Endothelial cell of umbilical vein (primary cell): Measurements from ENCODE around the gene ART3. TPM values are rescaled to one million over a fixed set of nuclear protein-coding genes. Genes with fewer than 3 reads are reported as not detected.

Experiments
- BruUV-seq: library from RNA; stranded (reverse); fragments of 400-500 nt; replicated peaks from 2 replicates; lab custom pipeline; 2021; lab: Mats Ljungman, UMichigan
- CTCF ChIA-PET: fragments of 300-600, 350-600 bp; sonication (Branson Sonifier 250); formaldehyde crosslinking; loops from one replicate; lab custom pipeline; 2021; ENCODE audit warnings: antibody characterized with exemption, inconsistent platforms; lab: Charles Lee
- POLR2A ChIA-PET: fragments of 300-600, 350-600 bp; sonication (Branson Sonifier 250); formaldehyde crosslinking; loops from one replicate; lab custom pipeline; 2021; ENCODE audit warnings: antibody characterized with exemption, inconsistent platforms; lab: Charles Lee
- DNase-seq: peaks from one replicate; pipeline ENCODE4 v3.0.0-alpha.2; 2011; ENCODE audit warnings: low read depth, low spot score
- FAIRE-seq: peaks from 2 replicates; lab custom pipeline; 2011; peaks lifted over from hg19 to GRCh38; lab: Jason Lieb, UNC
- H2AFZ ChIP-seq: 2 replicates; pipeline ENCODE4 v1.6.0; 2012; ENCODE audit warnings: low read depth, low read length, control low read depth, inconsistent platforms
- H3K27ac ChIP-seq: 2 replicates; pipeline ENCODE4 v1.5.1; 2011; ENCODE audit warnings: low read depth, mild to moderate bottlenecking, control low read depth, low read length, moderate library complexity; ENCODE audit not compliant: insufficient read depth
- H3K27me3 ChIP-seq, 2 experiments: 2 replicates each; pipeline versions ENCODE4 v1.6.0 to v1.6.1; 2011; ENCODE audit warnings: low read length in 2 of 2, mixed read lengths in 1 of 2; ENCODE audit not compliant: control insufficient read depth in 2 of 2, insufficient read depth in 2 of 2
- H3K36me3 ChIP-seq, 2 experiments: 2 replicates in 1 of 2; 3 replicates in 1 of 2; pipeline ENCODE4 v1.5.1; 2011; ENCODE audit warnings: low read length in 2 of 2, mild to moderate bottlenecking in 1 of 2, moderate library complexity in 1 of 2; ENCODE audit not compliant: control insufficient read depth in 2 of 2, insufficient read depth in 2 of 2; ENCODE audit errors: extremely low read depth in 1 of 2
- H3K4me1 ChIP-seq: 3 replicates; pipeline ENCODE4 v1.5.1; 2011; ENCODE audit warnings: mild to moderate bottlenecking, low read length; ENCODE audit not compliant: control insufficient read depth, insufficient read depth; ENCODE audit errors: extremely low read depth
- H3K4me2 ChIP-seq: 2 replicates; pipeline ENCODE4 v1.6.1; 2011; ENCODE audit warnings: low read length, control low read depth, mixed read lengths; ENCODE audit not compliant: insufficient read depth
- H3K4me3 ChIP-seq, 3 experiments: fragments of 200-600 bp in 1 of 3; sonication (generic), shearing (Covaris generic) in 1 of 3; replicated peaks in 1 of 3; 2 replicates each; pipeline ENCODE4 v1.5.1; 2011 to 2016; ENCODE audit warnings: control low read depth in 3 of 3, low read length in 3 of 3, mild to moderate bottlenecking in 2 of 3, inconsistent platforms in 1 of 3, low read depth in 1 of 3, moderate library complexity in 1 of 3; ENCODE audit not compliant: insufficient read depth in 1 of 3
- H3K79me2 ChIP-seq: 2 replicates; pipeline ENCODE4 v1.6.0; 2012; ENCODE audit warnings: low read length, inconsistent platforms; ENCODE audit not compliant: control insufficient read depth, insufficient read depth
- H3K9ac ChIP-seq: replicated peaks from 2 replicates; pipeline ENCODE3; 2011; ENCODE audit warnings: low read length, control low read depth; ENCODE audit not compliant: insufficient read depth; ENCODE audit errors: extremely low read depth
- H3K9me1 ChIP-seq: replicated peaks from 3 replicates; pipeline ENCODE4 v1.6.0; 2011; ENCODE audit warnings: mild to moderate bottlenecking, low read length; ENCODE audit not compliant: control insufficient read depth, insufficient read depth; ENCODE audit errors: extremely low read depth
- H3K9me3 ChIP-seq: replicated peaks from 2 replicates; pipeline ENCODE4 v1.5.1; 2012; ENCODE audit warnings: low read length, inconsistent platforms; ENCODE audit not compliant: control insufficient read depth, insufficient read depth
- H4K20me1 ChIP-seq: replicated peaks from 2 replicates; pipeline ENCODE3; 2011; ENCODE audit warnings: mild to moderate bottlenecking, low read length; ENCODE audit not compliant: control insufficient read depth, insufficient read depth; ENCODE audit errors: extremely low read depth
- CTCF ChIP-seq, 2 donors: IDR thresholded peaks; 1 replicate in 1 of 2; 2 replicates in 1 of 2; pipeline ENCODE4 v1.5.1; 2011; ENCODE audit warnings: low read length in 2 of 2, mild to moderate bottlenecking in 2 of 2, moderate library complexity in 2 of 2, control low read depth in 1 of 2, inconsistent platforms in 1 of 2, low read depth in 1 of 2; ENCODE audit not compliant: insufficient read depth in 1 of 2; ENCODE audit errors: extremely low read depth in 1 of 2
- EZH2 ChIP-seq: IDR thresholded peaks from 2 replicates; pipeline ENCODE4 v1.6.1; 2012; ENCODE audit warnings: borderline replicate concordance, low read depth, mild to moderate bottlenecking, moderate library complexity, low read length, inconsistent platforms; ENCODE audit not compliant: severe bottlenecking
- FOS ChIP-seq: IDR thresholded peaks from 2 replicates; pipeline ENCODE4 v1.6.1; 2011; ENCODE audit warnings: mild to moderate bottlenecking, low read length, moderate library complexity, borderline replicate concordance; ENCODE audit not compliant: insufficient read depth
- GATA2 ChIP-seq: IDR thresholded peaks from 2 replicates; pipeline ENCODE4 v1.7.0; 2011; ENCODE audit warnings: low read depth, mild to moderate bottlenecking, moderate library complexity, mixed read lengths, low read length; ENCODE audit not compliant: insufficient read length, insufficient read depth
- JUN ChIP-seq: IDR thresholded peaks from 2 replicates; pipeline ENCODE4 v1.6.1; 2011; ENCODE audit warnings: borderline replicate concordance, low read depth; ENCODE audit not compliant: insufficient read length, insufficient read depth
- MAX ChIP-seq: IDR thresholded peaks from 2 replicates; pipeline ENCODE4 v1.6.1; 2011; ENCODE audit not compliant: insufficient read depth, insufficient read length
- MYC ChIP-seq: IDR thresholded peaks from one replicate; pipeline ENCODE4 v1.6.1; 2011; ENCODE audit warnings: mild to moderate bottlenecking, low read depth, low read length
- POLR2A ChIP-seq: IDR thresholded peaks from 2 replicates; pipeline ENCODE4 v1.6.1; 2012; ENCODE audit warnings: low read depth, mild to moderate bottlenecking, control low read depth, low read length
- dilution Hi-C: fragments of 300-500 bp; cut with MboI; formaldehyde crosslinking; loops from one replicate; pipeline ENCODE4 v1.15.0; 2019; ENCODE audit warnings: low sequenced_read_pairs; ENCODE audit not compliant: extremely low pct_ligation_motif_present
- intact Hi-C: fragments of 100-400 bp; cut with micrococcal nuclease; formaldehyde crosslinking; loops from one replicate; pipeline ENCODE4 v1.10.0; 2022
- polyA plus RNA-seq, 4 experiments: library from polyadenylated mRNA; depleted of rRNA in 3 of 4; stranded (reverse) in 3 of 4; unstranded in 1 of 4; fragments of >200 nt; gene quantifications; 2 replicates each; pipeline versions ENCODE4 v1.2.1 to v1.2.3, GENCODE V29; 2011 to 2012; ENCODE audit warnings: missing spikeins in 1 of 4
- total RNA-seq: library from RNA; stranded (reverse); gene quantifications from 2 replicates; pipeline ENCODE4 v1.2.3, GENCODE V29; 2021

ART3 gene
- total and polyA plus RNA-seq, 2 donors (not counting 3 experiments of a cell fraction or from before 2014, with no cell fraction given): not detected

GRCh38 chr4:76125816-76126215 is 51.3 kb downstream of the ART3 start:
- no peaks in the 10 kb centered on the region for H3K27me3 ChIP-seq
- ChIA-PET POLR2A (no interaction called here), CTCF (interaction anchor here (1.5 kb wide), 1 partner anchor 39 kb away, joined by 3 read pairs; no protein-coding TSS in a partner anchor)
- no peaks in the 10 kb centered on the region for H3K9me1 ChIP-seq
- H3K4me3 ChIP-seq: no peak overlapping the region
- no peak for FAIRE-seq
- BruUV-seq: no TSS peak
- no peak for DNase-seq
- H3K27ac ChIP-seq: no peak overlapping the region
- H3K4me2 ChIP-seq: no peak overlapping the region
- no peak overlapping the region for H3K9ac ChIP-seq
- no peaks in the 10 kb centered on the region for H3K4me1 ChIP-seq
- H3K9me3 ChIP-seq: no peaks in the 10 kb centered on the region
- H3K79me2 ChIP-seq: no peaks in the 10 kb centered on the region
- intact Hi-C loops (no loop called here), dilution Hi-C loops (no loop called here)
- H4K20me1 ChIP-seq: no peaks in the 10 kb centered on the region
- peaks cover 2 to 8% of the 10 kb centered on the region in 2 experiments for H3K36me3 ChIP-seq
- TF ChIP-seq CTCF (IDR thresholded peaks at IDR 0.05; ENCODE audit: extremely low read depth in 1 of 2, insufficient read depth in 1 of 2, low read depth in 1 of 2, low read length in 2 of 2) (no peak), POLR2A (no peak), EZH2 (no peak), GATA2 (no peak), MAX (no peak), MYC (no peak), FOS (no peak), JUN (no peak)
- no peak overlapping the region for H2AFZ ChIP-seq
